ENCODE results near the gene ST14. TPM values are rescaled to one million over a fixed set of nuclear protein-coding genes. Genes with fewer than 3 reads are reported as not detected.

Gene ST14
- total and polyA plus RNA-seq, 10 of the 15 experiments (the other 5 are each of a cell fraction or from before 2014, with no cell fraction given), result 0.02 to 3.9 (median 0.73) TPM; not detected in 2

DNA sequence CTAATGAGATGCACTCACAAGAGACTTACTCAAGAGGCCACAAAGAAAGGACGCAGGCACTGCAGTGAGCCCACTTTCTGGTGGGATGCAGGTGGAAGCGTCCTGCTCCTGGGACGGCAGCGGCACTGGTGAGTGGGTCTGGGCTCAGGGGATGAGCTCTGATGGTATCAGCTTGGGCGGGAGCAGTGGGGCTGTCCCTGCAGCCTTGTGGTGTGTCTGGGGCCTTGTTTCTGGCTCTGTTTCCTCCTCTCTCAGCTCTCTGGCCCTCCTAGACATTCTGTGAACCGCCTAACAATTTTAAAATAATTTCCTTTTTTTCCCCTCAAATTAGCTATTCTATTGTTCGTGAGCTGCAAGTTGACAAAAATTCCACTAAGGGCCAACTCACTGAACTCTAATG lies 8.8 kb upstream of the ST14 start (continued):
- TF ChIP-seq EGR1 (IDR thresholded peaks at IDR 0.05; ENCODE audit: borderline replicate concordance in 1 of 2, low read depth in 2 of 2, low read length in 2 of 2) (no peak), DPF2 (IDR thresholded peaks at IDR 0.05) (no peak), TCF7 (IDR thresholded peaks at IDR 0.05; ENCODE audit: borderline replicate concordance) (no peak), FOS (IDR thresholded peaks at IDR 0.05; ENCODE audit: borderline replicate concordance, extremely low read depth, insufficient read length) (no peak)
- TF ChIP-seq, protein P1, sequence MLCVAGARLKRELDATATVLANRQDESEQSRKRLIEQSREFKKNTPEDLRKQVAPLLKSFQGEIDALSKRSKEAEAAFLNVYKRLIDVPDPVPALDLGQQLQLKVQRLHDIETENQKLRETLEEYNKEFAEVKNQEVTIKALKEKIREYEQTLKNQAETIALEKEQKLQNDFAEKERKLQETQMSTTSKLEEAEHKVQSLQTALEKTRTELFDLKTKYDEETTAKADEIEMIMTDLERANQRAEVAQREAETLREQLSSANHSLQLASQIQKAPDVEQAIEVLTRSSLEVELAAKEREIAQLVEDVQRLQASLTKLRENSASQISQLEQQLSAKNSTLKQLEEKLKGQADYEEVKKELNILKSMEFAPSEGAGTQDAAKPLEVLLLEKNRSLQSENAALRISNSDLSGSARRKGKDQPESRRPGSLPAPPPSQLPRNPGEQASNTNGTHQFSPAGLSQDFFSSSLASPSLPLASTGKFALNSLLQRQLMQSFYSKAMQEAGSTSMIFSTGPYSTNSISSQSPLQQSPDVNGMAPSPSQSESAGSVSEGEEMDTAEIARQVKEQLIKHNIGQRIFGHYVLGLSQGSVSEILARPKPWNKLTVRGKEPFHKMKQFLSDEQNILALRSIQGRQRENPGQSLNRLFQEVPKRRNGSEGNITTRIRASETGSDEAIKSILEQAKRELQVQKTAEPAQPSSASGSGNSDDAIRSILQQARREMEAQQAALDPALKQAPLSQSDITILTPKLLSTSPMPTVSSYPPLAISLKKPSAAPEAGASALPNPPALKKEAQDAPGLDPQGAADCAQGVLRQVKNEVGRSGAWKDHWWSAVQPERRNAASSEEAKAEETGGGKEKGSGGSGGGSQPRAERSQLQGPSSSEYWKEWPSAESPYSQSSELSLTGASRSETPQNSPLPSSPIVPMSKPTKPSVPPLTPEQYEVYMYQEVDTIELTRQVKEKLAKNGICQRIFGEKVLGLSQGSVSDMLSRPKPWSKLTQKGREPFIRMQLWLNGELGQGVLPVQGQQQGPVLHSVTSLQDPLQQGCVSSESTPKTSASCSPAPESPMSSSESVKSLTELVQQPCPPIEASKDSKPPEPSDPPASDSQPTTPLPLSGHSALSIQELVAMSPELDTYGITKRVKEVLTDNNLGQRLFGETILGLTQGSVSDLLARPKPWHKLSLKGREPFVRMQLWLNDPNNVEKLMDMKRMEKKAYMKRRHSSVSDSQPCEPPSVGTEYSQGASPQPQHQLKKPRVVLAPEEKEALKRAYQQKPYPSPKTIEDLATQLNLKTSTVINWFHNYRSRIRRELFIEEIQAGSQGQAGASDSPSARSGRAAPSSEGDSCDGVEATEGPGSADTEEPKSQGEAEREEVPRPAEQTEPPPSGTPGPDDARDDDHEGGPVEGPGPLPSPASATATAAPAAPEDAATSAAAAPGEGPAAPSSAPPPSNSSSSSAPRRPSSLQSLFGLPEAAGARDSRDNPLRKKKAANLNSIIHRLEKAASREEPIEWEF (IDR thresholded peaks at IDR 0.05; ENCODE audit: insufficient replicate concordance, low read depth, low read length), result no peak
- TF ChIP-seq, protein P2, sequence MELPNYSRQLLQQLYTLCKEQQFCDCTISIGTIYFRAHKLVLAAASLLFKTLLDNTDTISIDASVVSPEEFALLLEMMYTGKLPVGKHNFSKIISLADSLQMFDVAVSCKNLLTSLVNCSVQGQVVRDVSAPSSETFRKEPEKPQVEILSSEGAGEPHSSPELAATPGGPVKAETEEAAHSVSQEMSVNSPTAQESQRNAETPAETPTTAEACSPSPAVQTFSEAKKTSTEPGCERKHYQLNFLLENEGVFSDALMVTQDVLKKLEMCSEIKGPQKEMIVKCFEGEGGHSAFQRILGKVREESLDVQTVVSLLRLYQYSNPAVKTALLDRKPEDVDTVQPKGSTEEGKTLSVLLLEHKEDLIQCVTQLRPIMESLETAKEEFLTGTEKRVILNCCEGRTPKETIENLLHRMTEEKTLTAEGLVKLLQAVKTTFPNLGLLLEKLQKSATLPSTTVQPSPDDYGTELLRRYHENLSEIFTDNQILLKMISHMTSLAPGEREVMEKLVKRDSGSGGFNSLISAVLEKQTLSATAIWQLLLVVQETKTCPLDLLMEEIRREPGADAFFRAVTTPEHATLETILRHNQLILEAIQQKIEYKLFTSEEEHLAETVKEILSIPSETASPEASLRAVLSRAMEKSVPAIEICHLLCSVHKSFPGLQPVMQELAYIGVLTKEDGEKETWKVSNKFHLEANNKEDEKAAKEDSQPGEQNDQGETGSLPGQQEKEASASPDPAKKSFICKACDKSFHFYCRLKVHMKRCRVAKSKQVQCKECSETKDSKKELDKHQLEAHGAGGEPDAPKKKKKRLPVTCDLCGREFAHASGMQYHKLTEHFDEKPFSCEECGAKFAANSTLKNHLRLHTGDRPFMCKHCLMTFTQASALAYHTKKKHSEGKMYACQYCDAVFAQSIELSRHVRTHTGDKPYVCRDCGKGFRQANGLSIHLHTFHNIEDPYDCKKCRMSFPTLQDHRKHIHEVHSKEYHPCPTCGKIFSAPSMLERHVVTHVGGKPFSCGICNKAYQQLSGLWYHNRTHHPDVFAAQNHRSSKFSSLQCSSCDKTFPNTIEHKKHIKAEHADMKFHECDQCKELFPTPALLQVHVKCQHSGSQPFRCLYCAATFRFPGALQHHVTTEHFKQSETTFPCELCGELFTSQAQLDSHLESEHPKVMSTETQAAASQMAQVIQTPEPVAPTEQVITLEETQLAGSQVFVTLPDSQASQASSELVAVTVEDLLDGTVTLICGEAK (IDR thresholded peaks at IDR 0.05; ENCODE audit: borderline replicate concordance), result no peak

Measured in GM12878 (cell line).